IMR-90 (cell line): ENCODE measurements around the gene TRMT6. TPM values are rescaled to one million over a fixed set of nuclear protein-coding genes. Genes with fewer than 3 reads are reported as not detected.

Source experiments
- ATAC-seq: fragments of 200-7000 bp; cut with Tn5 transposase; 2 replicates; pipeline ENCODE4 v1.9.1; 2020; ENCODE audit warnings: low read depth, mild to moderate bottlenecking, moderate library complexity
- BruUV-seq: library from RNA; stranded (reverse); fragments of 400-500 nt; replicated peaks from 2 replicates; lab custom pipeline; 2021; lab: Mats Ljungman, UMichigan
- CTCF ChIA-PET: fragments of 300-600 bp; formaldehyde crosslinking; extraction: SDS; loops from one replicate; lab custom pipeline; 2021; ENCODE audit warnings: antibody characterized with exemption; lab: Yijun Ruan, JAX
- POLR2A ChIA-PET: fragments of 300-600 bp; sonication (Branson Sonifier 250); formaldehyde crosslinking; loops from one replicate; lab custom pipeline; 2022; ENCODE audit warnings: antibody characterized with exemption; ENCODE audit not compliant: unreplicated experiment; lab: Charles Lee
- DNase-seq: peaks from one replicate; pipeline ENCODE4 v3.0.0; 2013
- H2AFZ ChIP-seq: replicated peaks from 2 replicates; pipeline ENCODE3; 2013; ENCODE audit warnings: low read length, mild to moderate bottlenecking; ENCODE audit not compliant: poor library complexity
- H2AK5ac ChIP-seq: 2 replicates; pipeline ENCODE4 v1.6.1; 2013; ENCODE audit warnings: low read depth, low read length, inconsistent platforms
- H2AK9ac ChIP-seq: replicated peaks from 2 replicates; pipeline ENCODE3; 2013; ENCODE audit warnings: mild to moderate bottlenecking, low read depth, low read length, moderate library complexity; ENCODE audit not compliant: poor library complexity
- H2BK120ac ChIP-seq: 2 replicates; pipeline ENCODE4 v1.6.1; 2013; ENCODE audit warnings: low read depth, low read length, inconsistent platforms
- H2BK15ac ChIP-seq: 3 replicates; pipeline ENCODE4 v1.6.1; 2013; ENCODE audit warnings: low read depth, low read length, inconsistent platforms
- H2BK20ac ChIP-seq: 2 replicates; pipeline ENCODE4 v1.6.1; 2013; ENCODE audit warnings: low read depth, mild to moderate bottlenecking, inconsistent platforms, low read length, moderate library complexity
- H2BK5ac ChIP-seq: 2 replicates; pipeline ENCODE4 v1.6.1; 2013; ENCODE audit warnings: mild to moderate bottlenecking, low read depth, low read length, inconsistent platforms; ENCODE audit not compliant: poor library complexity, severe bottlenecking
- H3K14ac ChIP-seq: replicated peaks from 2 replicates; pipeline ENCODE4 v1.6.1; 2013; ENCODE audit warnings: low read depth, low read length, inconsistent platforms
- H3K18ac ChIP-seq: 2 replicates; pipeline ENCODE4 v1.6.1; 2013; ENCODE audit warnings: low read depth, low read length, control low read depth
- H3K23ac ChIP-seq: 2 replicates; pipeline ENCODE4 v1.6.1; 2013; ENCODE audit warnings: low read depth, low read length, inconsistent platforms
- H3K27ac ChIP-seq: 2 replicates; pipeline ENCODE4 v1.5.1; 2013; ENCODE audit warnings: mild to moderate bottlenecking, control low read depth, low read length; ENCODE audit not compliant: insufficient read depth
- H3K27me3 ChIP-seq: 2 replicates; pipeline ENCODE4 v1.6.1; 2013; ENCODE audit warnings: low read length; ENCODE audit not compliant: control insufficient read depth, insufficient read depth
- H3K36me3 ChIP-seq: 2 replicates; pipeline ENCODE4 v1.6.1; 2013; ENCODE audit warnings: low read length, mixed read lengths; ENCODE audit not compliant: control insufficient read depth, insufficient read depth
- H3K4ac ChIP-seq: 2 replicates; pipeline ENCODE4 v1.6.1; 2013; ENCODE audit warnings: low read depth, low read length, inconsistent platforms
- H3K4me1 ChIP-seq: 2 replicates; pipeline ENCODE4 v1.6.1; 2013; ENCODE audit warnings: low read length, mixed read lengths; ENCODE audit not compliant: control insufficient read depth, insufficient read depth
- H3K4me2 ChIP-seq: 2 replicates; pipeline ENCODE4 v1.6.1; 2013; ENCODE audit warnings: low read depth, mild to moderate bottlenecking, control low read depth, low read length, moderate library complexity
- H3K4me3 ChIP-seq: 2 replicates; pipeline ENCODE4 v1.5.1; 2013; ENCODE audit warnings: low read depth, mild to moderate bottlenecking, control low read depth, low read length, moderate library complexity; ENCODE audit not compliant: insufficient read depth
- H3K56ac ChIP-seq: 2 replicates; pipeline ENCODE4 v1.6.1; 2013; ENCODE audit warnings: low read length, inconsistent platforms; ENCODE audit not compliant: insufficient read depth; ENCODE audit errors: extremely low read depth
- H3K79me1 ChIP-seq, 2 experiments: 2 replicates each; pipeline ENCODE4 v1.6.1; 2013; ENCODE audit warnings: low read length in 2 of 2, inconsistent platforms in 1 of 2, low read depth in 1 of 2
- H3K9ac ChIP-seq: 2 replicates; pipeline ENCODE4 v1.6.1; 2013; ENCODE audit warnings: low read depth, low read length, control low read depth
- H3K9me1 ChIP-seq: 2 replicates; pipeline ENCODE4 v1.6.1; 2013; ENCODE audit warnings: low read length, inconsistent platforms; ENCODE audit not compliant: insufficient read depth
- H3K9me3 ChIP-seq: 2 replicates; pipeline ENCODE4 v1.6.1; 2013; ENCODE audit warnings: low read length; ENCODE audit not compliant: control insufficient read depth, insufficient read depth
- H4K20me1 ChIP-seq: 2 replicates; pipeline ENCODE4 v1.6.1; 2013; ENCODE audit warnings: low read length, inconsistent platforms; ENCODE audit not compliant: insufficient read depth
- H4K5ac ChIP-seq: 2 replicates; pipeline ENCODE4 v1.6.1; 2013; ENCODE audit warnings: mild to moderate bottlenecking, low read depth, low read length, control low read depth
- H4K8ac ChIP-seq, 2 experiments: 2 replicates each; pipeline ENCODE4 v1.6.1; 2013; ENCODE audit warnings: low read depth in 2 of 2, low read length in 2 of 2, control low read depth in 1 of 2, inconsistent platforms in 1 of 2
- H4K91ac ChIP-seq: 2 replicates; pipeline ENCODE4 v1.6.1; 2013; ENCODE audit warnings: low read depth, low read length, inconsistent platforms; ENCODE audit not compliant: insufficient read depth
- RAD21 ChIP-seq: IDR thresholded peaks from 2 replicates; pipeline ENCODE4 v1.6.1; 2012; ENCODE audit warnings: low read length, improper control_type of control experiment
- USF2 ChIP-seq: fragments of 150-350 bp; IDR thresholded peaks from 2 replicates; pipeline ENCODE4 v1.6.1; 2017; ENCODE audit warnings: mild to moderate bottlenecking, antibody characterized with exemption, low read length, low read depth
- WGBS, 2 experiments: methylation state at CpG; one replicate each; pipeline versions ENCODE4 v1.1.5 to v1.1.7; 2013; ENCODE audit warnings: missing lambda C conversion rate in 2 of 2; ENCODE audit not compliant: insufficient read length in 1 of 2; ENCODE audit errors: extremely low coverage in 2 of 2; 5-methylcytosine and 5-hydroxymethylcytosine counted together
- dilution Hi-C: fragments of 300-500 bp; cut with HindIII; formaldehyde crosslinking; loops from one replicate; pipeline ENCODE4 v1.14.3; 2018; ENCODE audit warnings: low sequenced_read_pairs; ENCODE audit not compliant: unreplicated experiment
- in situ Hi-C: fragments of 300-500 bp; cut with MboI; formaldehyde crosslinking; loops from 3 replicates; pipeline ENCODE4 v1.14.3; 2019; ENCODE audit warnings: low sequenced_read_pairs, inconsistent platforms, mixed read lengths
- intact Hi-C: fragments of 100-400 bp; cut with micrococcal nuclease; formaldehyde crosslinking; loops from 2 replicates; pipeline ENCODE4 v1.10.0; 2022
- polyA plus RNA-seq, 3 experiments: library from polyadenylated mRNA; depleted of rRNA; stranded (reverse); fragments of >200 nt; gene quantifications; 2 replicates each; pipeline ENCODE4 v1.2.3, GENCODE V29; 2012; ENCODE audit warnings: low replicate concordance in 1 of 3
- total RNA-seq: library from RNA; depleted of rRNA; stranded (reverse); fragments of >200 nt; gene quantifications from 2 replicates; pipeline ENCODE4 v1.2.3, GENCODE V29; 2012

Gene TRMT6
- total and polyA plus RNA-seq, 2 of the 4 experiments (the other 2 are of a cell fraction) = 7.2 to 8.0 TPM

- TF ChIP-seq RAD21 (no peak), USF2 (no peak)
These were observed 14.1 kb downstream of the TRMT6 start for GRCh38 chr20:5936238-5936637.

More at GRCh38 chr20:5936238-5936637, 14.1 kb downstream of the TRMT6 start:
- Histone ChIP-seq H4K91ac (no peak overlapping the region), H3K79me1 (no peaks in the 10 kb centered on the region), H3K9ac (no peak overlapping the region), H3K9me3 (no peaks in the 10 kb centered on the region), H3K4me2 (no peak overlapping the region), H2BK120ac (no peak overlapping the region), H2AK9ac (no peak overlapping the region), H3K4me1 (no peaks in the 10 kb centered on the region), H2AK5ac (no peak overlapping the region), H2AFZ (no peak overlapping the region), H3K27ac (no peak overlapping the region), H3K9me1 (no peaks in the 10 kb centered on the region), H3K4me3 (no peak overlapping the region), H3K36me3 (peaks cover 14% of the 10 kb centered on the region), H3K14ac (no peak overlapping the region), H3K56ac (no peak overlapping the region), H3K23ac (no peak overlapping the region), H3K4ac (no peak overlapping the region), H2BK20ac (no peak overlapping the region), H3K18ac (no peak overlapping the region), H4K5ac (no peak overlapping the region), H4K20me1 (no peaks in the 10 kb centered on the region), H2BK15ac (no peak overlapping the region), H2BK5ac (no peak overlapping the region), H4K8ac (no peak overlapping the region), H3K27me3 (no peaks in the 10 kb centered on the region; the same call in 1 of the 2 replicates)
- WGBS, 2 experiments = no CpG with 5 or more reads among the region's 3 CpGs
- in situ Hi-C loops (no loop called here), intact Hi-C loops (no loop called here), dilution Hi-C loops (no loop called here)
- no peak for DNase-seq
- BruUV-seq = no TSS peak
- ChIA-PET CTCF (no interaction called here), POLR2A (no interaction called here)
- no peak for ATAC-seq
